NCI-H345 treated with DMSO at 0.1 percent for 48 hours (cell line): ENCODE data around the gene L3MBTL1.
A peak's percentile ranks its signal among the peaks of the same experiment; 100 is the strongest.

ENCODE experiments used
- DNase-seq: peaks from one replicate; lab custom pipeline; 2025; ENCODE audit not compliant: unreplicated experiment; lab: John Stamatoyannopoulos, UW

L3MBTL1 gene

GRCh38 chr20:43534791-43535350 lies 27.4 kb downstream of the L3MBTL1 start:
- no peak for DNase-seq

GRCh38 chr20:43535370-43536004 lies 28.0 kb downstream of the L3MBTL1 start:
- DNase-seq = no peak

- DNase-seq = no peak
These were observed 28.7 kb downstream of the L3MBTL1 start for GRCh38 chr20:43536041-43536816.

- DNase-seq = no peak
These were observed 29.4 kb downstream of the L3MBTL1 start for GRCh38 chr20:43536817-43537440.

- DNase-seq = peak; percentile 19
These were observed 30.7 kb downstream of the L3MBTL1 start for GRCh38 chr20:43537921-43538877.

GRCh38 chr20:43538878-43539700 lies 31.6 kb downstream of the L3MBTL1 start:
- no peak for DNase-seq

GRCh38 chr20:43539975-43540672 lies 32.6 kb downstream of the L3MBTL1 start:
- no peak for DNase-seq

GRCh38 chr20:43540673-43541060 lies 33.2 kb downstream of the L3MBTL1 start:
- DNase-seq = no peak

- DNase-seq = no peak
These were observed 33.7 kb downstream of the L3MBTL1 start for GRCh38 chr20:43541214-43541613.

- DNase-seq = no peak
These were observed 34.7 kb downstream of the L3MBTL1 start for GRCh38 chr20:43542161-43542560.

- DNase-seq = no peak
These were observed 35.2 kb downstream of the L3MBTL1 start for GRCh38 chr20:43542674-43543073.

- no peak for DNase-seq
These were observed 35.6 kb downstream of the L3MBTL1 start for GRCh38 chr20:43543138-43543537.

GRCh38 chr20:43544501-43544900 lies 37.0 kb downstream of the L3MBTL1 start:
- DNase-seq = no peak

- no peak for DNase-seq
These were observed 38.5 kb downstream of the L3MBTL1 start for GRCh38 chr20:43545837-43546578.

- DNase-seq = no peak
These were observed 40.9 kb downstream of the L3MBTL1 start for GRCh38 chr20:43548273-43548880.

GRCh38 chr20:43549416-43550065 lies 42.0 kb downstream of the L3MBTL1 start:
- DNase-seq = no peak

- DNase-seq = no peak
These were observed 43.0 kb downstream of the L3MBTL1 start for GRCh38 chr20:43550456-43550855.

- no peak for DNase-seq
These were observed 46.9 kb downstream of the L3MBTL1 start for GRCh38 chr20:43554369-43554768.
